Vagina (tissue), 2 donors: ENCODE results near the gene POU3F3. TPM values are rescaled to one million over a fixed set of nuclear protein-coding genes. Genes with fewer than 3 reads are reported as not detected.

ENCODE experiments used
- DNase-seq, 2 donors: peaks; one replicate each; pipeline ENCODE4 v3.0.0-alpha.2; 2017; ENCODE audit errors: extremely low spot score in 2 of 2
- H3K27ac ChIP-seq: fragments of 200-600 bp; sonication (generic); one replicate; pipeline ENCODE4 v1.5.1; 2019
- H3K27me3 ChIP-seq: fragments of 200-600 bp; sonication (generic); one replicate; pipeline ENCODE4 v1.5.1; 2019
- H3K36me3 ChIP-seq, 2 donors: fragments of 200-600 bp; sonication (generic); one replicate each; pipeline ENCODE4 v1.5.1; 2017 to 2019
- H3K4me1 ChIP-seq: fragments of 200-600 bp; sonication (generic); one replicate; pipeline ENCODE4 v1.5.1; 2019
- H3K4me3 ChIP-seq, 2 donors: fragments of 200-600 bp; sonication (generic); 1 replicate in 1 of 2; 2 replicates in 1 of 2; pipeline ENCODE4 v1.5.1; 2016 to 2019
- H3K9me3 ChIP-seq: fragments of 200-600 bp; sonication (generic); one replicate; pipeline ENCODE4 v1.5.1; 2019
- POLR2A ChIP-seq, 2 donors: fragments of 450-650 bp; IDR thresholded peaks; one replicate each; pipeline ENCODE4 v1.6.1; 2017; ENCODE audit warnings: antibody characterized with exemption in 2 of 2, mild to moderate bottlenecking in 2 of 2, moderate library complexity in 2 of 2
- POLR2AphosphoS5 ChIP-seq, 2 donors: sonication (generic); formaldehyde crosslinking; IDR thresholded peaks; one replicate each; pipeline ENCODE4 v1.9.0; 2017; ENCODE audit warnings: antibody characterized with exemption in 2 of 2, mild to moderate bottlenecking in 2 of 2, low read depth in 1 of 2; ENCODE audit not compliant: insufficient read depth in 1 of 2
- intact Hi-C: fragments of 100-400 bp; cut with DNase I; formaldehyde crosslinking; loops from one replicate; pipeline ENCODE4 v1.15.1; 2023
- total RNA-seq: library from RNA; depleted of rRNA; stranded (reverse); fragments of >200 nt; gene quantifications from one replicate; pipeline ENCODE4 v1.2.3, GENCODE V29; 2016
- TF ChIP-seq, protein P1 (sequence below), 3 experiments: fragments of 450-650 bp in 2 of 3; fragments of 200-600 bp in 1 of 3; sonication (generic) in 1 of 3; IDR thresholded peaks; one replicate each; pipeline ENCODE4 v1.5.1; 2017 to 2019; ENCODE audit warnings: antibody characterized with exemption in 3 of 3, mild to moderate bottlenecking in 2 of 3, moderate library complexity in 2 of 3

The POU3F3 gene
- total RNA-seq, 1 donor from 2014 or later, result not detected

DNA sequence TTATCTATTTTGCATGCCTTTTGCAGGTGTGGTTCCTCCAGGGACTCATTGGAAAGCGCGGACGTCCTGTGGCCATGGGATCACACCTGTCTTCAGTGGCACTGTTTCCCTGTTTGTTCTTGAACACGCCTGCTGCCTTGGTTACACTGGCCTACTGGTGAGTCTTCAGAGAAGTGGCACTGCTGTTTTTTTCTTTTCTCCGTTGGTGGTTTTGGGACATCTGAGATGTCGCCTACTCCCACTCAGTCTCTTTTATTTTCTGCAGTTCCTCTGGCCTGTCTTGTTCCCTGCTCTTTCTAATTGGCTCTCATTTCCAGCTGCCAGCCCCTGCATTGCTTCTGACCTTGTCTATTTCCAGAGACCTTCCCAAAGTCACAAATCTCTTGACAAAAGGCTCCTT, 35.7 kb upstream of the POU3F3 start:
- no peaks in the 10 kb centered on the region for H3K9me3 ChIP-seq
- no peak overlapping the region for H3K27ac ChIP-seq
- H3K4me1 ChIP-seq, result no peaks in the 10 kb centered on the region
- no peaks in the 10 kb centered on the region for H3K36me3 ChIP-seq
- H3K27me3 ChIP-seq, result no peaks in the 10 kb centered on the region
- no peak for DNase-seq
- no peak overlapping the region for H3K4me3 ChIP-seq
- TF ChIP-seq POLR2AphosphoS5 (IDR thresholded peaks at IDR 0.05; ENCODE audit: insufficient read depth in 1 of 2, low read depth in 1 of 2) (no peak), POLR2A (IDR thresholded peaks at IDR 0.05) (no peak)
- TF ChIP-seq, protein P1, sequence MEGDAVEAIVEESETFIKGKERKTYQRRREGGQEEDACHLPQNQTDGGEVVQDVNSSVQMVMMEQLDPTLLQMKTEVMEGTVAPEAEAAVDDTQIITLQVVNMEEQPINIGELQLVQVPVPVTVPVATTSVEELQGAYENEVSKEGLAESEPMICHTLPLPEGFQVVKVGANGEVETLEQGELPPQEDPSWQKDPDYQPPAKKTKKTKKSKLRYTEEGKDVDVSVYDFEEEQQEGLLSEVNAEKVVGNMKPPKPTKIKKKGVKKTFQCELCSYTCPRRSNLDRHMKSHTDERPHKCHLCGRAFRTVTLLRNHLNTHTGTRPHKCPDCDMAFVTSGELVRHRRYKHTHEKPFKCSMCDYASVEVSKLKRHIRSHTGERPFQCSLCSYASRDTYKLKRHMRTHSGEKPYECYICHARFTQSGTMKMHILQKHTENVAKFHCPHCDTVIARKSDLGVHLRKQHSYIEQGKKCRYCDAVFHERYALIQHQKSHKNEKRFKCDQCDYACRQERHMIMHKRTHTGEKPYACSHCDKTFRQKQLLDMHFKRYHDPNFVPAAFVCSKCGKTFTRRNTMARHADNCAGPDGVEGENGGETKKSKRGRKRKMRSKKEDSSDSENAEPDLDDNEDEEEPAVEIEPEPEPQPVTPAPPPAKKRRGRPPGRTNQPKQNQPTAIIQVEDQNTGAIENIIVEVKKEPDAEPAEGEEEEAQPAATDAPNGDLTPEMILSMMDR (IDR thresholded peaks at IDR 0.05), result no peak
- intact Hi-C loops, result no loop called here

DNA sequence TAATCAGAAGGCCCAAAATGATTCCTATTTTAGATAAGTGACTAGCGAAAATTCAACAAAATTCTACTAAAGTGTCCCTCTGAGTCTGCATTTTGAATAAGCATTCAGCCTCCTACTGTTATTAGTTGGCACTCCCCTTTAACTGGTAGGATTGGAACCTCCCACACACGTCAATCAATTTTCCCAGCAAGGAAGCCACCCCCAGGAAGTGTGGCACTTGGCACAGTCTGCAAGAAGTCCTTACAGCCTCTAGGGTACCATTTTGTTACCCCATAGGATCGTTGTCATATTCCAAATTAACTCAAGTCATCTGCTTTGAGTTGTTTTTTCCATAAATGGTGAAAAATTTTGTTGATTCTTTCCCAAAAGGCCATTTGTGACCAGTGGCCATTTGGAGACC, 33.8 kb upstream of the POU3F3 start:
- Histone ChIP-seq H3K9me3 (no peaks in the 10 kb centered on the region), H3K27me3 (no peaks in the 10 kb centered on the region), H3K4me3 (no peak overlapping the region), H3K27ac (no peak overlapping the region), H3K4me1 (no peaks in the 10 kb centered on the region), H3K36me3 (no peaks in the 10 kb centered on the region)
- intact Hi-C loops, result no loop called here
- DNase-seq, result no peak
- TF ChIP-seq POLR2AphosphoS5 (IDR thresholded peaks at IDR 0.05; ENCODE audit: insufficient read depth in 1 of 2, low read depth in 1 of 2) (no peak), POLR2A (IDR thresholded peaks at IDR 0.05) (no peak)
- TF ChIP-seq, protein P1 (IDR thresholded peaks at IDR 0.05), result no peak

DNA sequence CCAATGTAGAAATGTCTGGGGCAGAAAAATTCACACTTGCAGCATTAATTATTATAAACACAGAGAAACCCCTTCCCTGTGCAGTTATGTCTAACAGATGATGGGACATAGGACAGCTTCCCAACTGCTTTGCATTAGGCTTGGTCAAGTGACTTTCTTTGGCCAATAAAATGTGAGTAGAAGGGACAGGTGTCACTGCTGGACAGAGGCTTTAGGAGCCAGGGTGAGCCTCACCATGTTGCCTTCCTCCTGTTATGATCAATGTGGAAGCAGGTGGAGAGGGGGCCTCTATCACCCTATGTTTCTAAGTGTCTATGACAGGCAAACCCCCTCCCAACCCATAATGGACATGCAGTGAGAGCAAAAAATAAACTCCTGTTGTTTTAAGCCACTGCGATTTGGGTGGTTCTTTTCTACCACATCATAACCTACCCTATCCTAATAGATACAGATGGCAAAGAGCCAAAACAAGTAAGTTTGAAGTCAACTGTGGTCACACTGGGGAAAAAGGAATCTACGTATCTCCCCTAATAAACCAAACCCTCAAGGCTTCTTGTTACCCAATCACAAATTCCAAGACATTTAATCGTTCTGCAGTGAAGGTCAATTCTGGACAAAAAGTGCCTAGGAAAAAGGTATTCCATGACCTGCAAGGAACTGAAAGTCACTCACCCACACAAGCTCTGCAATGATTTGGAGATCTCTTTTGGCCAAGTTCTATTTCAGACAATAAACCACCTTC, 28.6 kb upstream of the POU3F3 start:
- TF ChIP-seq POLR2A (IDR thresholded peaks at IDR 0.05), result no peak
- TF ChIP-seq, protein P1 (IDR thresholded peaks at IDR 0.05), result no peak
- no peak for TF ChIP-seq POLR2AphosphoS5 (IDR thresholded peaks at IDR 0.05; ENCODE audit: insufficient read depth in 1 of 2, low read depth in 1 of 2)
- intact Hi-C loops, result no loop called here
- H3K4me1 ChIP-seq, result no peaks in the 10 kb centered on the region
- no peak for DNase-seq
- H3K27me3 ChIP-seq, result no peaks in the 10 kb centered on the region
- no peak overlapping the region for H3K4me3 ChIP-seq
- H3K36me3 ChIP-seq, result no peaks in the 10 kb centered on the region
- H3K9me3 ChIP-seq, result no peaks in the 10 kb centered on the region
- H3K27ac ChIP-seq, result no peak overlapping the region

DNA sequence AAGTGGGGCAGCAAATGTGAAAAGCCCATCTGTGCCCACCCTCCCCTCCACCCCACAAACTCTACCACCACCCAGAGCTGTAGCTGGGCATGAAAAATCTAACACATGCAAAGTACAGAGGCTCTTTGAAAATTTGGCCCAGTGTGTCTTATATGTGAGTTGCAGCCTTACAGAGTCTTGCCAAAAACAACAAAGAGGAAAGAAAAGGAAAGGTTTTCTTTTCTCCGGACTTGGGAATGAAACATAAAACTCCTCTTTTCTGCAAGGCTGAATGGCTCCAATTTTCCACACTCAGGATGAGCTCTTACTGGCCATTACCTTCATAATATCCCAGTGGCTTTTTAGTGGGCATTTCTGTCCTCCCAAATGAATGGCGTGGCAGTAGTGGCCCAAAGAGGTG, 27.9 kb upstream of the POU3F3 start:
- intact Hi-C loops, result no loop called here
- H3K4me3 ChIP-seq, result no peak overlapping the region
- H3K36me3 ChIP-seq, result no peaks in the 10 kb centered on the region
- H3K27me3 ChIP-seq, result no peaks in the 10 kb centered on the region
- TF ChIP-seq POLR2A (IDR thresholded peaks at IDR 0.05), result no peak
- TF ChIP-seq, protein P1 (IDR thresholded peaks at IDR 0.05), result no peak
- no peak for TF ChIP-seq POLR2AphosphoS5 (IDR thresholded peaks at IDR 0.05; ENCODE audit: insufficient read depth in 1 of 2, low read depth in 1 of 2)
- no peaks in the 10 kb centered on the region for H3K4me1 ChIP-seq
- H3K27ac ChIP-seq, result no peak overlapping the region
- DNase-seq, result no peak
- no peaks in the 10 kb centered on the region for H3K9me3 ChIP-seq

DNA sequence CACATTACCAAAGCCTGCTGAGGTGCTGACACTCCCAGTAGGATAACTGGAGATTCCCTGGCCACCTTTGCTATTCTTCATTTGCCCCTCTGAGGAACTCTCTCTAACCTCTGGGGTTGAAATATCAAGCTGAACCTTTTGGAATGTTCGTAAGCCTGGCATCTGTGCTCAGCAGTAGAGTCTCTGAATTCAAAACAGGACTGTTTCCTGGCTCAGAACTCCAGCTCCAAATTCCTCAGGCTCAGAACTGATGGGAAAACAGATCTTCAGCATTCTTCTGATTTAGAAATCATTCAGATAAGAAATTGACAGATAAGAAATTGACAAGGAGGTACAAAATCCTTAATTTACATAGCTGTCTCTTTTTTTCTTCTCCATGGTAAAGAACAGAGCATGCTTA, 22.2 kb upstream of the POU3F3 start:
- no peak overlapping the region for H3K4me3 ChIP-seq
- H3K36me3 ChIP-seq, result no peaks in the 10 kb centered on the region
- H3K4me1 ChIP-seq, result no peaks in the 10 kb centered on the region
- H3K27me3 ChIP-seq, result no peaks in the 10 kb centered on the region
- TF ChIP-seq, protein P1 (IDR thresholded peaks at IDR 0.05), result no peak
- TF ChIP-seq POLR2AphosphoS5 (IDR thresholded peaks at IDR 0.05; ENCODE audit: insufficient read depth in 1 of 2, low read depth in 1 of 2) (no peak), POLR2A (IDR thresholded peaks at IDR 0.05) (no peak)
- no peaks in the 10 kb centered on the region for H3K9me3 ChIP-seq
- H3K27ac ChIP-seq, result no peak overlapping the region
- DNase-seq, result no peak
- intact Hi-C loops, result no loop called here
